ENCODE data around the gene SMPD3. TPM values are rescaled to one million over a fixed set of nuclear protein-coding genes. Genes with fewer than 3 reads are reported as not detected.

Gene SMPD3
- total and polyA plus RNA-seq, 2 experiments from 2014 or later, result 0.57 to 0.83 TPM

DNA sequence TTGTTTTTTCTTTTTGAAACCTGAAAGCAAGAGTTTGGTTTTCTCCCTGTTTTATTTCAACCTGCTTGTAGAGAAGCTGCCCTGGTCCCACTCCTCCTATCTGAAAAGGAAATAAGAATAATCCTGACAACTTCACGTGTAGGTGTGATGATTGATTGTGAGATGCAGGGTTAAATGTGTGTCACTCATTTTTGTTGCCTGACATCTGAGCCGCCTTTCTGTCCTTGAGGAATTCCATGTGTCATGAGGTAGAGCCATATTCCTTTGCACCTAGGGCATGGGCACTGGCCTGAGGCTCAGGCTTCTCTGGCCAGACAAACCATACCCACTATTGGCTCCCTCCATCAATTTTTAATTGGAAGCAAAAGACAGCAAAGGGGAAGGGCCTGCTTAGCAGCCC, 10.2 kb upstream of the SMPD3 start:
- no peaks in the 10 kb centered on the region for H3F3A ChIP-seq (replicated peaks; ENCODE audit: low read depth)
- H3K4me1 ChIP-seq (ENCODE audit: insufficient read depth), result no peaks in the 10 kb centered on the region
- no peaks in the 10 kb centered on the region for H3K9me2 ChIP-seq (ENCODE audit: insufficient read depth)
- peaks cover under 1% of the 10 kb centered on the region; the same call in 1 of the 3 replicates for H3K9me3 Mint-ChIP-seq
- H3K4me1 Mint-ChIP-seq, result 0 out of 3 replicates have a peak, but pooled peaks cover 2% of the 10 kb centered on the region
- TF ChIP-seq ZNF331 (CRISPR knock-in tag; IDR thresholded peaks at IDR 0.05; ENCODE audit: low read depth), result no peak
- TF ChIP-seq ZNF114 (CRISPR knock-in tag; IDR thresholded peaks at IDR 0.05), result no peak
- no peak for TF ChIP-seq EZH2phosphoT487 (IDR thresholded peaks at IDR 0.05; ENCODE audit: unreplicated experiment)
- TF ChIP-seq STAT1 (IDR thresholded peaks at IDR 0.05; ENCODE audit: unreplicated experiment), result no peak
- TF ChIP-seq CREB1 (CRISPR knock-in tag; IDR thresholded peaks at IDR 0.05; ENCODE audit: low read depth), result no peak
- TF ChIP-seq, protein P1, sequence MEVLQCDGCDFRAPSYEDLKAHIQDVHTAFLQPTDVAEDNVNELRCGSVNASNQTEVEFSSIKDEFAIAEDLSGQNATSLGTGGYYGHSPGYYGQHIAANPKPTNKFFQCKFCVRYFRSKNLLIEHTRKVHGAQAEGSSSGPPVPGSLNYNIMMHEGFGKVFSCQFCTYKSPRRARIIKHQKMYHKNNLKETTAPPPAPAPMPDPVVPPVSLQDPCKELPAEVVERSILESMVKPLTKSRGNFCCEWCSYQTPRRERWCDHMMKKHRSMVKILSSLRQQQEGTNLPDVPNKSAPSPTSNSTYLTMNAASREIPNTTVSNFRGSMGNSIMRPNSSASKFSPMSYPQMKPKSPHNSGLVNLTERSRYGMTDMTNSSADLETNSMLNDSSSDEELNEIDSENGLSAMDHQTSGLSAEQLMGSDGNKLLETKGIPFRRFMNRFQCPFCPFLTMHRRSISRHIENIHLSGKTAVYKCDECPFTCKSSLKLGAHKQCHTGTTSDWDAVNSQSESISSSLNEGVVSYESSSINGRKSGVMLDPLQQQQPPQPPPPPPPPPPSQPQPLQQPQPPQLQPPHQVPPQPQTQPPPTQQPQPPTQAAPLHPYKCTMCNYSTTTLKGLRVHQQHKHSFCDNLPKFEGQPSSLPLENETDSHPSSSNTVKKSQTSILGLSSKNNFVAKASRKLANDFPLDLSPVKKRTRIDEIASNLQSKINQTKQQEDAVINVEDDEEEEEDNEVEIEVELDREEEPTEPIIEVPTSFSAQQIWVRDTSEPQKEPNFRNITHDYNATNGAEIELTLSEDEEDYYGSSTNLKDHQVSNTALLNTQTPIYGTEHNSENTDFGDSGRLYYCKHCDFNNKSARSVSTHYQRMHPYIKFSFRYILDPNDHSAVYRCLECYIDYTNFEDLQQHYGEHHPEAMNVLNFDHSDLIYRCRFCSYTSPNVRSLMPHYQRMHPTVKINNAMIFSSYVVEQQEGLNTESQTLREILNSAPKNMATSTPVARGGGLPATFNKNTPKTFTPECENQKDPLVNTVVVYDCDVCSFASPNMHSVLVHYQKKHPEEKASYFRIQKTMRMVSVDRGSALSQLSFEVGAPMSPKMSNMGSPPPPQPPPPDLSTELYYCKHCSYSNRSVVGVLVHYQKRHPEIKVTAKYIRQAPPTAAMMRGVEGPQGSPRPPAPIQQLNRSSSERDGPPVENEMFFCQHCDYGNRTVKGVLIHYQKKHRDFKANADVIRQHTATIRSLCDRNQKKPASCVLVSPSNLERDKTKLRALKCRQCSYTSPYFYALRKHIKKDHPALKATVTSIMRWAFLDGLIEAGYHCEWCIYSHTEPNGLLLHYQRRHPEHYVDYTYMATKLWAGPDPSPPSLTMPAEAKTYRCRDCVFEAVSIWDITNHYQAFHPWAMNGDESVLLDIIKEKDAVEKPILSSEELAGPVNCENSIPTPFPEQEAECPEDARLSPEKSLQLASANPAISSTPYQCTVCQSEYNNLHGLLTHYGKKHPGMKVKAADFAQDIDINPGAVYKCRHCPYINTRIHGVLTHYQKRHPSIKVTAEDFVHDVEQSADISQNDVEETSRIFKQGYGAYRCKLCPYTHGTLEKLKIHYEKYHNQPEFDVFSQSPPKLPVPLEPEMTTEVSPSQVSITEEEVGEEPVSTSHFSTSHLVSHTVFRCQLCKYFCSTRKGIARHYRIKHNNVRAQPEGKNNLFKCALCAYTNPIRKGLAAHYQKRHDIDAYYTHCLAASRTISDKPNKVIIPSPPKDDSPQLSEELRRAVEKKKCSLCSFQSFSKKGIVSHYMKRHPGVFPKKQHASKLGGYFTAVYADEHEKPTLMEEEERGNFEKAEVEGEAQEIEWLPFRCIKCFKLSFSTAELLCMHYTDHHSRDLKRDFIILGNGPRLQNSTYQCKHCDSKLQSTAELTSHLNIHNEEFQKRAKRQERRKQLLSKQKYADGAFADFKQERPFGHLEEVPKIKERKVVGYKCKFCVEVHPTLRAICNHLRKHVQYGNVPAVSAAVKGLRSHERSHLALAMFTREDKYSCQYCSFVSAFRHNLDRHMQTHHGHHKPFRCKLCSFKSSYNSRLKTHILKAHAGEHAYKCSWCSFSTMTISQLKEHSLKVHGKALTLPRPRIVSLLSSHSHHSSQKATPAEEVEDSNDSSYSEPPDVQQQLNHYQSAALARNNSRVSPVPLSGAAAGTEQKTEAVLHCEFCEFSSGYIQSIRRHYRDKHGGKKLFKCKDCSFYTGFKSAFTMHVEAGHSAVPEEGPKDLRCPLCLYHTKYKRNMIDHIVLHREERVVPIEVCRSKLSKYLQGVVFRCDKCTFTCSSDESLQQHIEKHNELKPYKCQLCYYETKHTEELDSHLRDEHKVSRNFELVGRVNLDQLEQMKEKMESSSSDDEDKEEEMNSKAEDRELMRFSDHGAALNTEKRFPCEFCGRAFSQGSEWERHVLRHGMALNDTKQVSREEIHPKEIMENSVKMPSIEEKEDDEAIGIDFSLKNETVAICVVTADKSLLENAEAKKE (CRISPR knock-in tag; IDR thresholded peaks at IDR 0.05), result no peak
- no peak for TF ChIP-seq CTCF (conservative IDR thresholded peaks at IDR 0.05; ENCODE audit: low read depth in 2 of 2)
- TF ChIP-seq NANOG (IDR thresholded peaks at IDR 0.05; ENCODE audit: borderline replicate concordance), result no peak
- H2AFZ ChIP-seq, result no peak overlapping the region
- no peaks in the 10 kb centered on the region for H3K36me3 ChIP-seq (ENCODE audit: insufficient read depth)
- ATAC-seq, result no peak
- peaks cover 6% of the 10 kb centered on the region for H3K27me3 Mint-ChIP-seq (ENCODE audit: insufficient read depth, low read depth, poor library complexity)
- no peaks in the 10 kb centered on the region for H3K36me3 Mint-ChIP-seq (ENCODE audit: low read depth)
- no peaks in the 10 kb centered on the region for H3K79me2 ChIP-seq (replicated peaks; ENCODE audit: insufficient read depth)
- H3K4me3 Mint-ChIP-seq, result no peak overlapping the region
- DNase-seq (ENCODE audit: low spot score), result no peak
- H3K27ac Mint-ChIP-seq, result no peak overlapping the region
- no peak overlapping the region for H3K4me2 ChIP-seq
- H4K20me1 ChIP-seq (replicated peaks; ENCODE audit: insufficient read depth), result no peaks in the 10 kb centered on the region
- no peaks in the 10 kb centered on the region for H3K27me3 ChIP-seq (ENCODE audit: insufficient read depth)
- H3K27ac ChIP-seq (ENCODE audit: low read depth), result no peak overlapping the region
- H3K4me3 ChIP-seq, result no peak overlapping the region
